ENCODE results near the gene MTG2.

DNA sequence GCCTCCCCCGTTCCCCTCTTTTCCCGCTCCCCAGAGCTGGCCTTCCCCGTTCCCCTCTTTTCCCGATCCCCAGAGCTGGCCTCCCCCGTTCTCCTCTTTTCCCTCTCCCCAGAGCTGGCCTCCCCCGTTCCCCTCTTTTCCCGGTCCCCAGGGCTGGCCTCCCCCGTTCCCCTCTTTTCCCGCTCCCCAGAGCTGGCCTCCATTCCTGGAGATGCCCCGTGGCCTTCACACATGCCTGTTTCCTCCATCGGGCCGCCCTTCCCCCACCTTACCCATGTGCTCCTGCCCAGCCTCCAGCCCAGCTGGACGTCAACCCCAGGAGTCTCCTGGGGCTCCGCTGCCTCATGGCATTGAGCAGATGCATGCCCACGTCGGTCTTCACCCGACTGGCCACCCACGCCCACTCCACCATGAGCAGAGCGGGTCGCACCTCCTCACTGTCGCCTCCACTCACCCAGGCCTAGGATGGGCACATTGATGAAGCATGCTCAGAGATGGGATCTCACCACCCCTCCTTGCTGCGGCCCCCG is 30.9 kb upstream of the MTG2 start:
- TF ChIP-seq REST (IDR thresholded peaks at IDR 0.05; ENCODE audit: low read depth, low read length): no peak
- TF ChIP-seq POLR2A (IDR thresholded peaks at IDR 0.05; ENCODE audit: low read depth, low read length): no peak
- TF ChIP-seq BACH1 (IDR thresholded peaks at IDR 0.05; ENCODE audit: borderline replicate concordance): no peak
- TF ChIP-seq SMC3 (IDR thresholded peaks at IDR 0.05; ENCODE audit: borderline replicate concordance, low read length): no peak
- TF ChIP-seq SREBF2 (IDR thresholded peaks at IDR 0.05; ENCODE audit: low read length): no peak
- TF ChIP-seq, protein P1, sequence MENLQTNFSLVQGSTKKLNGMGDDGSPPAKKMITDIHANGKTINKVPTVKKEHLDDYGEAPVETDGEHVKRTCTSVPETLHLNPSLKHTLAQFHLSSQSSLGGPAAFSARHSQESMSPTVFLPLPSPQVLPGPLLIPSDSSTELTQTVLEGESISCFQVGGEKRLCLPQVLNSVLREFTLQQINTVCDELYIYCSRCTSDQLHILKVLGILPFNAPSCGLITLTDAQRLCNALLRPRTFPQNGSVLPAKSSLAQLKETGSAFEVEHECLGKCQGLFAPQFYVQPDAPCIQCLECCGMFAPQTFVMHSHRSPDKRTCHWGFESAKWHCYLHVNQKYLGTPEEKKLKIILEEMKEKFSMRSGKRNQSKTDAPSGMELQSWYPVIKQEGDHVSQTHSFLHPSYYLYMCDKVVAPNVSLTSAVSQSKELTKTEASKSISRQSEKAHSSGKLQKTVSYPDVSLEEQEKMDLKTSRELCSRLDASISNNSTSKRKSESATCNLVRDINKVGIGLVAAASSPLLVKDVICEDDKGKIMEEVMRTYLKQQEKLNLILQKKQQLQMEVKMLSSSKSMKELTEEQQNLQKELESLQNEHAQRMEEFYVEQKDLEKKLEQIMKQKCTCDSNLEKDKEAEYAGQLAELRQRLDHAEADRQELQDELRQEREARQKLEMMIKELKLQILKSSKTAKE (IDR thresholded peaks at IDR 0.05; ENCODE audit: low read depth, poor library complexity, severe bottlenecking): no peak
- TF ChIP-seq ZBED1 (IDR thresholded peaks at IDR 0.05; ENCODE audit: borderline replicate concordance): no peak
- TF ChIP-seq, protein P2, sequence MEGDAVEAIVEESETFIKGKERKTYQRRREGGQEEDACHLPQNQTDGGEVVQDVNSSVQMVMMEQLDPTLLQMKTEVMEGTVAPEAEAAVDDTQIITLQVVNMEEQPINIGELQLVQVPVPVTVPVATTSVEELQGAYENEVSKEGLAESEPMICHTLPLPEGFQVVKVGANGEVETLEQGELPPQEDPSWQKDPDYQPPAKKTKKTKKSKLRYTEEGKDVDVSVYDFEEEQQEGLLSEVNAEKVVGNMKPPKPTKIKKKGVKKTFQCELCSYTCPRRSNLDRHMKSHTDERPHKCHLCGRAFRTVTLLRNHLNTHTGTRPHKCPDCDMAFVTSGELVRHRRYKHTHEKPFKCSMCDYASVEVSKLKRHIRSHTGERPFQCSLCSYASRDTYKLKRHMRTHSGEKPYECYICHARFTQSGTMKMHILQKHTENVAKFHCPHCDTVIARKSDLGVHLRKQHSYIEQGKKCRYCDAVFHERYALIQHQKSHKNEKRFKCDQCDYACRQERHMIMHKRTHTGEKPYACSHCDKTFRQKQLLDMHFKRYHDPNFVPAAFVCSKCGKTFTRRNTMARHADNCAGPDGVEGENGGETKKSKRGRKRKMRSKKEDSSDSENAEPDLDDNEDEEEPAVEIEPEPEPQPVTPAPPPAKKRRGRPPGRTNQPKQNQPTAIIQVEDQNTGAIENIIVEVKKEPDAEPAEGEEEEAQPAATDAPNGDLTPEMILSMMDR (IDR thresholded peaks at IDR 0.05 in 2 of 3, conservative IDR thresholded peaks at IDR 0.05 in 1 of 3; ENCODE audit: control insufficient read depth in 2 of 3, extremely low read depth in 1 of 3, insufficient read depth in 1 of 3, low read depth in 3 of 3, low read length in 3 of 3): no peak
- no peak for TF ChIP-seq BCL11A (IDR thresholded peaks at IDR 0.05; ENCODE audit: low read depth, low read length)
- TF ChIP-seq, protein P3, sequence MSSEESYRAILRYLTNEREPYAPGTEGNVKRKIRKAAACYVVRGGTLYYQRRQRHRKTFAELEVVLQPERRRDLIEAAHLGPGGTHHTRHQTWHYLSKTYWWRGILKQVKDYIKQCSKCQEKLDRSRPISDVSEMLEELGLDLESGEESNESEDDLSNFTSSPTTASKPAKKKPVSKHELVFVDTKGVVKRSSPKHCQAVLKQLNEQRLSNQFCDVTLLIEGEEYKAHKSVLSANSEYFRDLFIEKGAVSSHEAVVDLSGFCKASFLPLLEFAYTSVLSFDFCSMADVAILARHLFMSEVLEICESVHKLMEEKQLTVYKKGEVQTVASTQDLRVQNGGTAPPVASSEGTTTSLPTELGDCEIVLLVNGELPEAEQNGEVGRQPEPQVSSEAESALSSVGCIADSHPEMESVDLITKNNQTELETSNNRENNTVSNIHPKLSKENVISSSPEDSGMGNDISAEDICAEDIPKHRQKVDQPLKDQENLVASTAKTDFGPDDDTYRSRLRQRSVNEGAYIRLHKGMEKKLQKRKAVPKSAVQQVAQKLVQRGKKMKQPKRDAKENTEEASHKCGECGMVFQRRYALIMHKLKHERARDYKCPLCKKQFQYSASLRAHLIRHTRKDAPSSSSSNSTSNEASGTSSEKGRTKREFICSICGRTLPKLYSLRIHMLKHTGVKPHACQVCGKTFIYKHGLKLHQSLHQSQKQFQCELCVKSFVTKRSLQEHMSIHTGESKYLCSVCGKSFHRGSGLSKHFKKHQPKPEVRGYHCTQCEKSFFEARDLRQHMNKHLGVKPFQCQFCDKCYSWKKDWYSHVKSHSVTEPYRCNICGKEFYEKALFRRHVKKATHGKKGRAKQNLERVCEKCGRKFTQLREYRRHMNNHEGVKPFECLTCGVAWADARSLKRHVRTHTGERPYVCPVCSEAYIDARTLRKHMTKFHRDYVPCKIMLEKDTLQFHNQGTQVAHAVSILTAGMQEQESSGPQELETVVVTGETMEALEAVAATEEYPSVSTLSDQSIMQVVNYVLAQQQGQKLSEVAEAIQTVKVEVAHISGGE (CRISPR knock-in tag; IDR thresholded peaks at IDR 0.05): no peak
- no peak for TF ChIP-seq ESRRA (IDR thresholded peaks at IDR 0.05; ENCODE audit: low read length)

Data from GM12878 (cell line).